DMS 273 treated with DMSO at 0.1 percent for 48 hours (cell line): Measurements from ENCODE around the gene DCDC2.
"Not testable (repeated sequence)": the region's sequence is repeated elsewhere in the genome, so short reads cannot be mapped to it uniquely, and the experiment has no call there.

ENCODE experiments used
- DNase-seq: peaks from one replicate; lab custom pipeline; 2025; lab: John Stamatoyannopoulos, UW

DCDC2 gene

DNA sequence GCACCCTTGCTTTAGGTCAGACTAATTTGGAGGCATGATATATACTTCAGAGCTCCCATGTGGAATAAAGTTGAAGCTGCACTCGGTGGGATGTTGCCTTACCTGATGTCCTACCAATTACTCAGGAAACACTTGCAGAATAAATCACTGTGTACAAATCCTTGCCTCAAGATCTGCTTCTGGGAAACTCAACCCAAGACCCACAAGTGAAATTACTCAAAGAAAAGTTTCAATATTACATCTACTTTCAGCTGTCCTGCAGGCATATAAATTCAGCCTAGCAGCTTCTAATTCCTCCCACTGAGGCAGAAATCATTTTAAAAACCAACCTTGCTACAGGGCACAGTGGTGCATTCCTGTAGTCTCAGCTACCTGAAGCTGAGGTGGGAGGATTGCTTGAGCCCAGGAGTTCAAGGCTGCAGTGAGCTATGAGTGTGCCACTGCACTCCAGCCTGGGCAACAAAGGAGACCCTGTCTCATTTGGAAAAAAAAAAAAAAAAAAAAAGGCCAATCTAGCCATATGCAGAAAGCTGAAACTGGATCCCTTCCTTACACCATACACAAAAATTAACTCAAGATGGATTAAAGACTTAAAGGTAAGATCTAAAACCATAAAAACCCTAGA is 20.7 kb upstream of the DCDC2 start:
- no peak for DNase-seq

DNA sequence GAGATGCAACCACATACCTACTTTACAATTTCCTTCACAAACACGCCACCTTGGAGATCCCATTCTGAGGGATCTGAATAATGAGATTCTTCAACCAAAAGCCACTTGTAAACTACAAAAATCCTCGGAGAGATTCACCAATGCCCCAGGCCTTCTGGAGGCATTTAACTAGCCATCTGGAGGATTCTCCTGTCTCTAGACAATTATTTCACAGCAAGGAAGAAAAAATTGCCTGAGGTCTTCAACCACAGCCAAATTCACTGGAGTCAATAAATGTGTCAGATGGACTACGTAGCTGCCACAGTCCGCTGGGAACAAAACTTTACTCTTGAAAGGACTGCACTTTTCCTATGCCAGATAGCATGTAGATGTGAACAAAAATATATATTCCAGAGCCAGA is 19.0 kb upstream of the DCDC2 start:
- DNase-seq: peak; percentile 43

DNA sequence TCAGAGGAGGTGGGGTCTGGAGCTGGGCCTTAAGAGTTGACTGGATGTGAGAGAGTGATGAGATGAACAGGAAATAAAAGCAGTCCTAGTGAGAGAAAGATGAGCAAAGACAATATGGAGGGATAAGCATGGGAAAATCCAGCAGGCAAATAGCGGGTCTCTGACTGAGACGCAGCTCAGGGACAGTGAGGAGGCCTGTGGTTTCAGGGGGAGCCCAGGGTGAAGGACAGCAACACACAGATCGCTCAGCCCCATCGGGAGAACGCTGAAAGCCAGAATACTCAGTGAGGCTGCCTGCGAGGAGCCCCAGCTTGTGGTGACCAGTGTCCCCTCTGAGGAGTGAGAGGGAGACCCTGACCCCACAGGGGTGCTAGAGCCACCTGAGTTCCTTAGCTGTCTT is 16.8 kb upstream of the DCDC2 start:
- no peak for DNase-seq

DNA sequence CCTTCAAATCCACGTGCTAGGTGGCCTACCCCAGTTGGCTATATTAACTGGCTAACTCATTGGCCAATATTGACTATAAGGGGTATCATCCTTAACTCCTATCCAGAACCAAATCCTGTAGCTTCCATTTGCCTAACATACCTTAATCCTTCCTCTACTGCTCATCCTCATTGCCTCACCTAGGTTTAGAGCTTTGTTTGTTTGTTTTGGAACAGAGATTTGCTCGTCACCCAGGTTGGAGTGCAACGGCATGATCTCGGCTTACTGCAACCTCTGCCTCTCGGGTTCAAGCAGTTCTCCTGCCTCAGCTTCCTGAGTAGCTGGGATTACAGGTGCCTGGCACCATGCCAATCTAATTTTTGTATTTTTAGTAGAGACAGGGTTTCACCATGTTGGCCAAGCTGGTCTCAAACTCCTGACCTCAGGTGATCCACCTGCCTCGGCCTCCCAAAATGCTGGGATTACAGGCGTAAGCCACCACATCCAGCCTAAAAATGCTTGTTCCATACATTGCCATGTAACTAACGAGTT is 7.3 kb upstream of the DCDC2 start:
- DNase-seq: not testable (repeated sequence)

DNA sequence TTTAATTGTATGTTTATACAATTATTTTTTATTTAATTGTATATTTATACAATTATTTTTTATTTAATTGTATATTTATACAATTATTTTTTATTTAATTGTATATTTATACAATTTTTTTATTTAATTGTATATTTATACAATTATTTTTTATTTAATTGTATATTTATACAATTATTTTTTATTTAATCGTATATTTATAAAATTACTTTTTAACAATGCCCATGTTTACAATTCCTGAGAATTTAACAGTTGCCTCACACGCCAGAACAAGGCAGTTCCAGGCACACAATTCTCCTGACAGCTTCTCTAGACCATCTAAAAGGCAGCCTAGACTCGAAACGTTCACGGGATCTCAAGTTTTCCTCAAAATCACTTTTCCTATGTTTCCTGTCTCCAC is 4.5 kb upstream of the DCDC2 start:
- not testable (repeated sequence) for DNase-seq

DNA sequence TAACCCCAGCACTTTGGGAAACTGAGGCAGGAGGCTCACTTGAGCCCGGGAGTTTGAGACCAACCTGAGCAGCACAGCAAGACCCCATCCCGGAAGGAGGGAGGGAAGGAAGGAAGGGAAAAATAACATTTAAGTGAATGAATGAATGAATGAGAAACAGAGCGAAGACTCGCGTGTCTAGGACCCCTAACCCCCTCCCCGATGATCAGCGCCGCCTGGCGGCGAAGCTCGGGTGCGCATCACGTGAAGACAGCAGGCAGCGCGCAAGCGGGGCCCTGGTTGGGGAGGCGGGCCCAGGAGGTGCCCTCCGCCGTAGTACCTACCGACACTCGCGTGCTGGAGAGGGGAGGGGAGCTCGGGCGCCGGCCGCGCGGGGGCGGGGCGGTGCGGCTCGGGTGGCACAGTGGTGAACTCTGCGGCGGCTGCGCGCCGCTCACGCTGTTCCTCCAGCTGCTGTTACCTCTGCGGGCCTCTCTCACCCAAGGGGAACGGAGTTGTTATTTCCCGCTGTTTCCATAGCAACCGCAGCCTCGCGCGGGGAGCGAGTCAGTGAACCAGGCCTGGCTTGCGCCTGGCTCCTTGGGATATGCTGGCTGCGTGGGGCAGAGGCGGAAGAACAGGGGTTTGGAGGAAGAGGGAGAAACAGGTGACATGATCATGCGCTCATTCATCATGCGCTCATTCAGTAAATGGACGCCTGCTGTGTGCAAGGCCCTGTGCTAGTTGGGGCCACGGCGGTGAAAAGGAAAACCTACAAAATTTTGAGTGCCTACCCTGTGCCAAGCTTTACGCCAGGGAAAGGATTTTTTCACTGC is 2.0 kb upstream of the DCDC2 start:
- DNase-seq: peak; percentile 86

DNA sequence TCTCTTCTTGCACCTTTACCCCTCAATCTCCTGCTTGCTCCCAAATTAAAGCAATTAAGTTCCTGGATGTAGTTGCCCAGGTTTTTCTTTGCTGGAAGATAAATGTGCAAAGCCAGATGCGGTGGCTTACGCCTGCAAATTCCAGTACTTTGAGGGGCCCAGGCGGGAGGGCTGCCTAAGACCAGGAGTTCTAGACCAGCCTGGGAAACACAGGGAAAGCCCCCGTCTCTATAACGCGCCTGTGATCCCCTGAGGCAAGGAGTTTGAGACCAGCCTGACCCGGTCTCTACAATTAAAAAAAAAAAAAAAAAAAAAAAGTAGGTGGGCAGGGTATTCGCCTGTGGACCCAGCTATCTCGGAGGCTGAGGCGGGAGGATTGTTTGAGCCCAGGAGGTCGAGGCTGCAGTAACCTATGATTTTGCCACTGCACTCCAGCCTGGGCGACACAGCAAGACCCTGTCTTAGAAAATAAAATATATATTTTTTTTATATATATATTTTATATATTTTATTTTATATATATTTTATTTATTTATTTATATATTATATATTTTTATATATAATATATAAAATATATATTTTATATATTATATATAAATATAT is 461 bp upstream of the DCDC2 start:
- no peak for DNase-seq

DNA sequence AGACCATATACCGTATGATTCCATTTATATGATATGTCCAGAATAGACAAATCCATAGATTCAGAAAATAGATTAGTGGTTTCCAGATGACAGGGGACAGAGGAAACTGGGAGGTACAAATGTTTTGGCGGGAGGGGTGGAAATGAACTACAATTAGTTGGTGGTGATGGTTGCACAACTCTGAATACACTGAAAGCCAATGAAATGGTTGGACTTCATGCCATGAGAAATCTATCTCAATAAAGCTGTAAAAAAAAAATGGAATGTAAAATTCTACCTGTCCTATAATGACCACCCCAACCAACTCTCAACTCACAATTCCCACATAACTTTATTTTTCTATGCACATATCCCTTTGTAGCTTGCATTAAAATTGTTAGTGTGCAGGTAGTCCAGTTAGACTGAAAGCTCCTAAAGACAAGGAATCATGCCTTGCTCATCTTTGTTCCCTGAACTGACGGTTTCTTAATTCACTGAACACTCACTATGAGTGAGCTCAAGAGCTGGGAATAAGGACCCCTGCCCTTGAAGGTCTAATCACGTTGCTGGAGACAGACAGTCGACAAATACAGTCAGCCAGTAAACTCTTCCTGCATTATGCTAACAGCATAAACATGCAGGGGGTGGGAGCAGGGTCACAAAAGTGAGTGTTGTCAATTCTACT is 1.4 kb downstream of the DCDC2 start:
- DNase-seq: no peak

DNA sequence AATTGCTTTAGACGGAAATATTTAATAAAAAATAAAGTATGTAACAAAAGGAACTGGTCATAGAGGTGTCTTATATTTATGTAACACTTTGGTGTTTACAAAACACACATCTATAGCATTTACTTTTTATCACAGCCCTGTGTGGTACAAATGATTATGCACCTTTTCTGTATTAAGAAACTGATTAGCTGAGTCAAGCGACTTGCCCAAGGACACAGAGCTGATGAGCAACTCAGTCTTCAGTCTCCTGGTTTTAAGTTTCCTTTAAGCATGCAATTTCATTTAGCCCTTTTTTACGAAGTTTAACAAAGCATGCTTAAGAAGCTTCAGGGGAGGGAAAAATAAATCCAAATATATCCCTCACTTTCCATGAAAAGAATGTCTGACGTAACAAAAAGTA is 2.5 kb downstream of the DCDC2 start:
- DNase-seq: no peak

DNA sequence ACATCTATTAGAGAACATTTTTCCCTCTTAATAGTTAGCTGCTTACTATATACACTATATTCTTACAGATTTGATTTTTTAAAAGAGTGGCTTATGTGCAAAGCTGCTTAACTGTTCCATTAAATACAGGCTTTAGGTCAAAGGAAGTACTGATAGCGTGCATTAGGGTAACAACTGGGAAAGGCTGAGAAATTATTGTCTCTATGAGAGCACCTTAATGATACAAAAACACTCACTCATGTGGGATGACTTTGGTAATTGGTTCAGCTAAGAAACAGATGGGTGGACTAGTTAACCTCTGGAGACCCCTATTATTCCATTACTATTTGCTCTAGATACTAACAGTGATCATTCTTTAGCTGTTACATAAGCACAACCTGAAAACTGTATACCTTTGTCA is 4.0 kb downstream of the DCDC2 start:
- no peak for DNase-seq

DNA sequence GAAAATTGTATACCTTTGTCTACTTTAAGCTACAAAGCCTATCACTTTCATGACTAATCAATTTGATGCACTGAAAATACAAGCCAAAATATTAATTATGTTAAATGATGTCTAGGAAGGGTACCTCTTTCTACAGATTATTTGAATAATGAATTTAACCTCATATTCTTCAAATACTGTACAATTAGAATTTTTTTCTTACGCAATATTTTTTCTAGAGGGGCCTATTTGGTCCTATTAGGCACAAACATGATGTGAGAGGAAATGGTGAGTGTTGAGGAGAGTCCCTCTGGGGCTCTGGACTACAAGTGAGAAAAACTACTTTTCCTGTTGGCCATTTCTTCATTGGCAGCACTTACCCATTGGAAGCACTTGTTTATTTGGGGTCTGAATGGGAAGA is 5.4 kb downstream of the DCDC2 start:
- DNase-seq: no peak

DNA sequence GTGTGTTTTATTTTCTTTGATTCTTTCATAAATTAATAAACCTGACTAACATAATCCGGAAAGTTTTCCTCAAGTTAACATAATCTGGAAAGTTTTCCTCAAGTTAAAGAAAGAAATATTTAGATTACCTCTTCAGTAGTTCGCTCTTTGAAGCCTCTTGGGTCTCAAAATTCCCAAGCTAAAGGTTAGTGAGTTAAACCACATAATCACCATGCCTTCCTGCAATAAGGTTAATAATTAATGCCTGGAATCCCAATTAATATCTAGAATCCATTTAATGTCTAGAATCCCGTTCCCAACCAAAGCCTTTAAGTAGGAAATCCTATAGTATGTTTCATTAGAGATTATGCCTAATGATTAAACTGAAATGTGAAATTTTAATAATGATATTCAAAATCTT is 12.9 kb downstream of the DCDC2 start:
- DNase-seq: no peak

DNA sequence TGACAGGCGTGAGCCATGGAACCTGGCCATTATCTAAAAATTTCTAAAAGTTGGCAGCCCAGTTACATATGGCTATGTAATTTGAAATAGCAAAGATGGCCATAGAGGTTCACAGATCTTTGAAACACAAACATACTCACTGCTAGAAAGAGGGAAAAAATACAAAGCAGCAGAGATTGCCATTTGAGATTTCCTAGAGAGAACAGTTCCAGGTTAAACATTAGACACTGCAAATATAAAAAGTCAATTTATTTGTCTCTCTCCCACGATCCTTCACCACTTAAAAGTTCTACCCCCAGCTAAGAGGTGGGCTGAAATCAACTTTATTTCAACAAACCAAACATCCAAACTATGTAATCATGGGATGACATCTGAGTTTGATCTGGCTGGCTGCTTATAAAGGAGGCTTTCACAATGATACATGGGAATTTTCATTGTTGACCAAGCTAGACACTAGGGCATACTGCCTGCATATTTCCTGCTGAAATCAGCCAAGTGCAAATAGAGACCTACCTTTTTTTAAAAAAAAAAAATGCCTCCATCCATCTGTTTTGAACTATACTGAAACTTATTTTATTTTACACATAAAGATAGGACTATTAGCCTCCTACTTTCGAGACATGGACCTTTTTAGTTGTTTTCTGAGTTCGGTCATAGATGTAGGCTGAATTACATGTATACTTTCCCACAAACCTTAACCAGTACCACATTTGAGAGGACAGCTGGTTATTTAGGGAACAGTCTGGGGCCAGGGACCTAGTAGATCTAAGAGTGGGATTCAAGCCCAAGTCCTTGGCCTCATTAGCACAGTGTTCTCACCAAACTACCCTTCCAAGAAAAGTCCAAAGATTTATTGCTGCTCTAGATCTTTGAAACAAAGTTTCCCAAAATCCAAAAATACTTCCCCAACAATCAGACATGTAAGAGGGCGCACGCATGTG is 16.6 kb downstream of the DCDC2 start:
- no peak for DNase-seq

DNA sequence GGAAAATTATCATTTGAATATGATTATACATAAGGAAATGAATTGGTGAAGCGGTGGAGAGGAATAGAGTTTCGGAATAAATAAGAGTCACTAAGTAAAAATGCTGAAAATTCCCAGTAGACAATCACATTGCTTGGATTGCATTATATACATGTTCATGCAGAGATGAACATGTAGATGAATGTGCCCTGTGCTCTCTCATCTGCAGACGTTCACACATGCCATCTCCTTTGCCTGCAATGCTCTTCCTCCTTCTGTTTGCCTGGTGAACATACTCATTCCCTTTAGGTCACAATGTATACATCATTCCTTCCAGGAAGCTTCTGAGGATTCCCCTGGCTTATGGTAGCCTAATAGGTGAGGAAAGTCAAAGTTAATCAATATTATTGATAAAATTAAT is 17.9 kb downstream of the DCDC2 start:
- DNase-seq: no peak

DNA sequence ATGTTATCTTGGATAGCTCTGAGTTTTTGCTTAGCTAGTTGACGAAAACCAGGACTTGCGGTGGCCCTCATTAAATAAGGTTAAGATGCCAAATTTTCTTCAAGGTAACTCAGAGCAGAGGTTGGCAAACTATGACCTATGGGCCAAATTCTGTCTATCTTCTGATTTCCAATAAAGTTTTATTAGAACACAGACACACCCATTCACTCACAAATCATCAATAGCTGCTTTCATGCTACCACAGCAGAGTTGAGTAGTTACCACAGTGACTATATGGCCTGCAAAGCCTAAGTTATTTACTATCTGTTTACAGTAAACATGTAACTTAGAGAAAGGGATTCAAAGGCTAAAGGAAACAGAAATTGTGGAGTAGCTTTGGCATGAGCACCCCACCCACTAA is 23.6 kb downstream of the DCDC2 start:
- no peak for DNase-seq

DNA sequence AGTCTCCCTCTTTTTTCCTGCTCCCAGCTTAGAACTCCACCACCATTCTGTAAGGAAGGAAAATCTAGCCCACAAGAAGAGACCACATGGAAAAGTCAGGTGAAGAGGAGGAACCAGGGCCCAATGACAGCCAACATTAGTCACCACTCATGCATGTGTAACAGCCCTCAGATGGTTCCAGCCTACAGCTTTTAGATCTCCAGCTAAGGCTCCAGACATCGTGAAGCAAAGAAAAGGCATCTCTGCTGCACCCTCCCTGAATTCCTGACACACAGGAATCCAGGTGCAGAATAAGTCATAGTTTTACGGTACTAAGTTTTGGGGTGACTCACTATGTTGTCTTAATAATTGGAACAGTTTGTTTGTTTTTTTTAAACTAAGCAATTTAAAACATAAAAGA is 25.5 kb downstream of the DCDC2 start:
- no peak for DNase-seq

DNA sequence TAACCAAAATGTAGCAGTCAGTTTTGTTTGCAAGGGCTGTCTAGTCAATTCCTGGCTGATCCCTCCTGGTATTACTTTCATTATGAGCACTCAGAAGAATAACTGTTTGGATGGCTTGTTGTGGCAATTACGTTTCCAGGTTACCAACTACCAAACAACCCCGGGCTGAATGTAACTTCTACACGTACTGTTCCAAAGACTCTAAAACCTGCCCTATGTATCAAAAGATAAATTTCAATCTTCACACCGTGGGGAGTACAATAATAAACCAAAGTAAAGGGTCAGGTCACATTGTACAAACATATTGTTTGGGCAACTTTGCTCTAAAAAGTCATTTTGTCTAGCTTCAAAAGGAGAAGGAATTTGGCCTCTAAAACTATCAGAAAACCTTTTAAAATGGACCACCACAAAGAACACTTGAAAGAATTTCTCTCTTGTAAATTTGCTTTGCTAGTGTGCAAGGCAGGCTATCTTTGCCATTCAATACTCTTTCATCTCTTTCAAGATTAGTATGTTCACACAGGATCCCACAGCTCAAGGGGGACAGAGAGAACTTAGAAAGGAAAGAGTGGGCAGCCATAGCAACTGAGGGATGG is 27.6 kb downstream of the DCDC2 start:
- DNase-seq: no peak

DNA sequence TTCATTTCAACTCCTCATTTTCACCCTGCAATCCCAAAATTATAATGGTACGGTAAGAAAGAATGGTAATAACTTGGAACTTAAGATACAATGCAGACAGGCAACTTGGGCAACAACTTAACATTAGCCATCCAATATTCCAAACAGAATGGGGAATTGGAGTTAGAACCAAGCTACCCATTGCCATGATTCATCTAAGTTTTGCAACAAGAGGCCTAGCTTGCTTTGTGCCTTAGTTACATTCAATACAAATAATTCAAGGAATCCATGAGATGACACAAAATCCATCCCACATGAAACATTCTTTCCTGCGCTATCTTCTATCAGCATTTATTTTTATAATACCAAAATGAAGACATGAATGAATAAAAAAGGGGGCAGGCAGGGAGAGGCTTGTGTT is 28.4 kb downstream of the DCDC2 start:
- no peak for DNase-seq

DNA sequence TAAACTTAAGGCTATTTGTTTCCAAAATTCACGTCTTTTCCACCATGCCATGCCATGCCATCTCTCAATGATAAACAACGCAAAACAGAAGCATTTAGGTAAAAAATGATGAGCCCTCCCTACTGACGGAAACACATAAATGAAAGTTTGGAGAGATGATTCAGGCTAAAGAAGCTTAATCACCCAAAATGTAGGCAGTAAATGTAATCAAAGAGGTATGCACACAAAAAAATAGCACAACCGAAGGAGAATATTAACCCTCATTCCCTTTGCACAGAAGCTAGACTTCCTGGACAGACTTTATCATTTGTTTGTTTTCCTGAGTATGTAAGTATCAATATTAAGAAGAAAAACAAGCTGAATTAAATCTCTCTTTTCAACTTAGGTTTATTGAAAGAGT is 28.8 kb downstream of the DCDC2 start:
- DNase-seq: no peak

DNA sequence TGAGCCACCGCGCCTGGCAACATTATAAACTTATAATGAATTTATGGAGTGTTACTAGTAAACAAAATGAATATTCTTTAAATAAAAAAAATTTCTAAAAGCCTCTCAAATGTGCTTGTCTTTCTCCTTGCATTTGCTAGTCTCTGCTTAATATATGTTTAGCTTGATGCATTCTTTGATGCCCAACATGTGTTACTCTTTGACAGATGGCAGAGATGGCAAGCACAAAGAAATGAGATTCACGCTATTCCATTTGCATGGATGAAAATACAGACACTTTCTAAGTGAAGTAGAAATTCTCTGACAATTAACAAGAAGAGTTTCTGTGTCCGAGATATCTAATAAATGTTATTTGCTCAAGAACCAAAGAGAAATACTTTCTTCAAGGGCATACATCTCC is 30.1 kb downstream of the DCDC2 start:
- no peak for DNase-seq

DNA sequence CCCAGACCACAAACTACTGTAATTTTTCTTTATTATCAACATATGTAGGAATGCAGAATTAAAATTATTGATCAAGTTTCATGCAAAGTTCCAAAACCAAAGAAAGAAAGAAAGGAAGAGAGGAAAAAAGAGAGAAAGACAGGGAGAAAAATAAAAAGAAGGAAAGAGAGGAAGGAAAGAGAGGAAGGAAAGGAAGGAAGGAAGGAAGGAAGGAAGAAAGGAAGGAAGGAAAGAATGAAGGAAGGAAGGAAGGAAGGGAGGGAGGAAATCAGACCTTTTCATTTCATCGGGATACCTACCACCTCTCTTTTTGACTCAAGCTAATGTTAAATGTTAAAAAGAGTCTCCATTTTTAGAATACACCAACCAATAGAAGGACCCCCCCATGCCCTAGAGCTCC is 31.9 kb downstream of the DCDC2 start:
- DNase-seq: no peak
